Measurements from ENCODE around the gene ST6GALNAC1.

ST6GALNAC1 gene

GRCh38 chr17:76626442-76626841, 17.1 kb downstream of the ST6GALNAC1 start:
- Histone ChIP-seq H3K4me3 (ENCODE audit: low read depth, low read length, poor library complexity, severe bottlenecking) (no peak overlapping the region), H2AFZ (ENCODE audit: low read length) (no peak overlapping the region)

DNA sequence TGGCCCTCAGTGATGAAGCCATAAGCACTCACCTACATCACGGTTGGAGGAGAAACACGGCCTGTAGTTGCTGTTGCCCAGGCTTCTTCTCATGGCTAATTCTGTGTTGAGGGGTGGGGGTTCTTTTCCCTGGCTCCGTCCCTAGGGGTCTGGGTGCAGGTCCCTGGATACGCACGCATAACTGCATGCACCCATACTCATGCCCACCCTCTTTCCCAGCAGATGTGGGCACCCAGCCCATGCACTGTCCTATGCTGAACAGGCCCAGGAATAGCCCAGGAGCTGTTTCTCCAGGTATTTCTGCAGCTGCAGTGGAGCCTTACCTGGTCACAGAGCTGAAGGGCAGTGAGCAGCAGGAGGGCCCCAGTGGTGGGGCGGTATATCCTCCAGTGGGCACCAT, 18.1 kb downstream of the ST6GALNAC1 start:
- TF ChIP-seq EZH2 (IDR thresholded peaks at IDR 0.05; ENCODE audit: borderline replicate concordance, low read length) (no peak), CTCF (IDR thresholded peaks at IDR 0.05; ENCODE audit: low read length) (no peak)
- no peak overlapping the region for H3K4me3 ChIP-seq (ENCODE audit: low read depth, low read length, poor library complexity, severe bottlenecking)
- no peak overlapping the region for H2AFZ ChIP-seq (ENCODE audit: low read length)
- no peaks in the 10 kb centered on the region for H3K9me3 ChIP-seq (ENCODE audit: low read length)
- H3F3A ChIP-seq (ENCODE audit: insufficient read depth, low read length), result no peaks in the 10 kb centered on the region
- H3K4me2 ChIP-seq (ENCODE audit: low read length), result no peak overlapping the region
- no peaks in the 10 kb centered on the region for H3K36me3 ChIP-seq (ENCODE audit: insufficient read depth, low read length)
- H3K9me2 ChIP-seq (ENCODE audit: low read depth, low read length), result no peaks in the 10 kb centered on the region
- no peak overlapping the region for H3K27ac ChIP-seq (ENCODE audit: low read depth, low read length, poor library complexity, severe bottlenecking)
- H3K27me3 ChIP-seq (ENCODE audit: insufficient read depth, low read length), result peaks cover 9% of the 10 kb centered on the region
- H4K20me1 ChIP-seq (ENCODE audit: insufficient read depth, low read length), result no peaks in the 10 kb centered on the region
- H3K79me2 ChIP-seq (ENCODE audit: insufficient read depth, low read length), result no peaks in the 10 kb centered on the region
- H3K4me1 ChIP-seq (ENCODE audit: insufficient read depth, low read length, severe bottlenecking), result no peaks in the 10 kb centered on the region
- no peak overlapping the region for H3K9ac ChIP-seq (ENCODE audit: low read length)

More at GRCh38 chr17:76626442-76626841, 17.1 kb downstream of the ST6GALNAC1 start:
- no peaks in the 10 kb centered on the region for H3K79me2 ChIP-seq (ENCODE audit: insufficient read depth, low read length)
- no peaks in the 10 kb centered on the region for H3F3A ChIP-seq (ENCODE audit: insufficient read depth, low read length)
- H3K27ac ChIP-seq (ENCODE audit: low read depth, low read length, poor library complexity, severe bottlenecking), result no peak overlapping the region
- no peak overlapping the region for H3K4me2 ChIP-seq (ENCODE audit: low read length)
- H4K20me1 ChIP-seq (ENCODE audit: insufficient read depth, low read length), result no peaks in the 10 kb centered on the region
- no peaks in the 10 kb centered on the region for H3K9me3 ChIP-seq (ENCODE audit: low read length)
- H3K4me1 ChIP-seq (ENCODE audit: insufficient read depth, low read length, severe bottlenecking), result no peaks in the 10 kb centered on the region
- no peaks in the 10 kb centered on the region for H3K36me3 ChIP-seq (ENCODE audit: insufficient read depth, low read length)
- TF ChIP-seq CTCF (IDR thresholded peaks at IDR 0.05; ENCODE audit: low read length) (no peak), EZH2 (IDR thresholded peaks at IDR 0.05; ENCODE audit: borderline replicate concordance, low read length) (no peak)
- H3K27me3 ChIP-seq (ENCODE audit: insufficient read depth, low read length), result peaks cover 9% of the 10 kb centered on the region
- H3K9me2 ChIP-seq (ENCODE audit: low read depth, low read length), result no peaks in the 10 kb centered on the region
- no peak overlapping the region for H3K9ac ChIP-seq (ENCODE audit: low read length)

DNA sequence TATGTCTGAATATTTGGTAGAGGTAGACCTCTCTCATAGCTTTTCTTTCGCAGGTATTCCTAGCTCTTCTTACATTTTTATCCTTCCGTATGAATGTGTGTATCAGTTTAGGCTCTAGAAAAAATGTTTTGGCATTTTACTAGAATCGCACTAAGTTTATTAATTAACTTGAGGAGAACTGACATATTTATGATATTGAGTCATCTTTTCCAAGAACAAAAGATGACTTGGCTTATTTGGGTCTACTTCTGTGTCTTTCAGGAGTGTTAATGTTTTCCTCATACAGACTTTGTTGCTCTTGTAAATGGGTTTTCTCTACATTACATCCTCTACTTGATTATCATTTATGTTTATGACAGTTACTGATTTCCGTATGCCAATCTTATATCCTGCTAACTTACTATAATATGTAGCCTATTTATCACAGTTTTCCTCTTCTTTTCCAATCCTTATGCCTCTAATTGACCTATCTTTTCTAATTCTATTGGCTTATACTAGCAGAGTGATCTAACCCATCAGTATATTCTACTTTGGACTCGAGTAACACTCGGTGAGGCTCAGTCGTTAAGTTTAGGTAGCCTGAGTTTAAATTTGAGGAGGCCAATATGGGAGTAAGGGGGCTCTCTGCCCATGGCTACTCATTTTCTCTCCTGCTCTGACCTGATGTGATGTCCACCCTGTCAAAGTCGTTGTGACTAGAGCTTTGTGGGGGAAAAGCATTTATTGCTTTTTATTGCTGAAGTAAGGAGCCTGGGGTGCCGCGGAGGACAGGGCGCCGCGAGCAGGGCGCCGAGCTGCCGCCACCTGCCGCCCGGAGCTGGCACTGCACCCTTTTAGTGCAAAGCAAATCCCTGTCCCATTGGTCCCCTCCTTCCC, 20.0 kb downstream of the ST6GALNAC1 start:
- no peak overlapping the region for H2AFZ ChIP-seq (ENCODE audit: low read length)
- no peaks in the 10 kb centered on the region for H3F3A ChIP-seq (ENCODE audit: insufficient read depth, low read length)
- no peaks in the 10 kb centered on the region for H3K9me3 ChIP-seq (ENCODE audit: low read length)
- H3K27ac ChIP-seq (ENCODE audit: low read depth, low read length, poor library complexity, severe bottlenecking), result no peak overlapping the region
- H3K4me3 ChIP-seq (ENCODE audit: low read depth, low read length, poor library complexity, severe bottlenecking), result no peak overlapping the region
- no peaks in the 10 kb centered on the region for H3K4me1 ChIP-seq (ENCODE audit: insufficient read depth, low read length, severe bottlenecking)
- H4K20me1 ChIP-seq (ENCODE audit: insufficient read depth, low read length), result no peaks in the 10 kb centered on the region
- no peak overlapping the region for H3K9ac ChIP-seq (ENCODE audit: low read length)
- H3K27me3 ChIP-seq (ENCODE audit: insufficient read depth, low read length), result peaks cover 9% of the 10 kb centered on the region
- H3K79me2 ChIP-seq (ENCODE audit: insufficient read depth, low read length), result no peaks in the 10 kb centered on the region
- no peaks in the 10 kb centered on the region for H3K36me3 ChIP-seq (ENCODE audit: insufficient read depth, low read length)
- TF ChIP-seq CTCF (IDR thresholded peaks at IDR 0.05; ENCODE audit: low read length) (peak; percentile 81), EZH2 (IDR thresholded peaks at IDR 0.05; ENCODE audit: borderline replicate concordance, low read length) (no peak)
- H3K9me2 ChIP-seq (ENCODE audit: low read depth, low read length), result no peaks in the 10 kb centered on the region
- H3K4me2 ChIP-seq (ENCODE audit: low read length), result no peak overlapping the region

All from OCI-LY1 (cell line).